SW480 (cell line): Measurements from ENCODE around the gene ZNF571.

Experiments
- DNase-seq: peaks from one replicate; pipeline ENCODE4 v3.0.0-alpha.2; 2016; ENCODE audit warnings: low spot score

Gene ZNF571

DNA sequence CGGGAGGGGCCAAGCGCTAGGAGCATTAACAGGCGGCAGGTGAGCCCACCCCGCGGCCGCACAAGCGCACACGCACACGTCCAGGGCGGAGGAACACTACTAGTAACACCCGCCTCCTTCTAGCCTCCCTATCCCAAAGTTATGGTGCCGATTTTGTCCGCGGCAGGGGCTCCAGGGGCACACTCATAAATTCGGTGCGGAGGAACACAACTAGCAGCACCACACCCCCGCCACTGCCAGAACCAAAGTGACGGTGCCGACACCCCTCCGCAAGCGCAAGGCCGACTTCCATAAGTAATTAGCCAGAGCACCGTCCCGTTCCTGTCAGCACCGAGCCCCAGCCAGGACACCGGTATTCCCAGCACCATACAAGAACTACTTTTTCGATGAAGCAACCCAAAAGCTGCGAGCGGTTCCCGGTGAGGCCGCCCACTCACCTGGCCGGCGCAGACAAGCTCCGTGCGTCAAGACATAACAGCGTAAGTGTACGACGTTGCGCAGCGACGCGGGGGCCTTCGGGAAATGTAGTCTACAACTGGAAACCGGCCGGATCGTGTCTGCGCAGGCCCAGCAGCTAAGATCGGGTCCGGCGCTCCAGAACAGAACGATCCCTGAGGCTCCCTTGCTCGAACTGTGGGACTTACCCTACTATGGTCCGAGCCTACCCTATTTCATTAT is at the start of gene ZNF571, which contains the start of gene ZNF540:
ZNF571 (minus strand) TSS at position 489 of the 678 bp plus-strand sequence. CDS start 8,116 bp downstream, outside the sequence.
ZNF540 (plus strand) TSS at position 573 of the 678 bp plus-strand sequence. CDS start 3,572 bp downstream, outside the sequence.
- DNase-seq, result peak; percentile 98

DNA sequence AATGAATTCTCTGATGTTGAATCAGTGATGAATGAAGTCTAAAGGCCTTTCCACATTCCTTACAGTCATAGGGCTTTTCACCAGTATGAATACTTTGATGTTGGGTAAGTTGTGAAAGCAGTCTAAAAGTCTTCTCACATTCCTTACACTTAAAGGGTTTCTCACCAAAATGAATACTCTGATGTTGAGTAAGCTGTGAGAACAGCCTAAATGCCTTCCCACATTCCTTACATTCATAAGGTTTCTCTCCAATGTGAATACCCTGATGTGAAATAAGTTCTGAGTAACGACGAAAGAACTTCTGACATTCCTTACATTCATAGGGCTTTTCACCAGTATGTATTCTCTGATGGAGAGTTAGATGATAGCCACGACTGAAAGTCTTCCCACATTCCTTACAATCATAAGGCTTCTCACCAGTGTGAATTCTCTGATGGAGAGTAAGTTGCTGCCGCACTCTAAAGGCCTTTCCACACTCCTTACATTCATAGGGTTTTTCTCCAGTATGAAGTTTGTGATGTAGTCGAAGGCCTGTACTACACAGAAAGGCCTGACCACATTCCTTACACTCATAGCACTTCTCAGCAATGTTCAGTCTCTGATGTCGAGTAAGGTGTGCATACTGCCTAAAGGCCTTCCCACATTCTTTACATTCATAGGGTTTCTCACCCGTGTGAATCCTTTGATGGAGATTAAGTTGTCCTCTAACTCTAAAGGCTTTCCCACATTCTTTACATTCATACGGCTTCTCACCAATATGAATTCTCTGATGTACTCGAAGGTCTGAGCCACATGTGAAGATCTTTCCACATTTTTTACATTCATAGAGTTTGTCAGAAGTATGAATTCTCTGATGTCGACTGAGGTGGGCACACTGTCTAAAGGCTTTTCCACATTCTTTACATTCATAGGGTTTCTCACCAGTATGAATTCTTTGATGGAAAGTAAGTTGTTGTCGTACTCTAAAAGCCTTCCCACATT is 40.8 kb upstream of the ZNF571 start:
- no peak for DNase-seq

DNA sequence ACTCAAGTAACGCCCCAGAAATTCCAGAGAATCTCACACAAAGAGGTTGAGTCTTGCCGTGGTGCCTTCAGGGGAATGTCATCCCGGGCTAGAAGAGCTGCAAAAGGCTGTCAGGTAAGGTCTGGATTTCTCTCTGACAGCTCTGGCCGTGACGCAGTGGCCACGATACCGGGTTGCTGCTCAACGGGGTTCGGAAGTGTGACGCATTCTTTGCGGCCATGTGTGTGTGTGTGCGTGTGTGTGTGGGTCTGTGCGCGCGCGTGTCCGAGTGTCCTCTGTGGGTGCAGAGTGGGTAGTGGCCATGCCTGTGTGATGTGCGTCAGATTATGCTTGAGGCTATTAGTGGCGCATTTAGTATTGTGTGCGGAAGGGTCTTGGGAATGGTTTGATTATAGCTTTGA is 390 bp upstream of the ZNF571 start:
- DNase-seq, result no peak

DNA sequence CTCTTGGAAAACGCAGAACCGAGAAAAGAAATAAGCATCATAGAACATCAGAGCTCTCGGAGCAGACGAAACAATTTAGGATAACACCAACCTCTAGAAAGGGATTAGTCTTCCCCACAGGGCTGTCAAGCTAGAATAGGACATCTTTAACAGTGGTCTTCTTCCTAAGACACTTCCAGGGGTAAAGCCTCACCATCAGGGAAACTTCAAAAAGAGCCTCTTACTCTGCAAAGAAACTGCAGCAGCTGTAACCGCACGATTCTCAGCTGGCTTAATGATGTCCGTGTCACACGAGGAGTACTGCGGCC is 642 bp downstream of the ZNF571 start:
- DNase-seq, result no peak

DNA sequence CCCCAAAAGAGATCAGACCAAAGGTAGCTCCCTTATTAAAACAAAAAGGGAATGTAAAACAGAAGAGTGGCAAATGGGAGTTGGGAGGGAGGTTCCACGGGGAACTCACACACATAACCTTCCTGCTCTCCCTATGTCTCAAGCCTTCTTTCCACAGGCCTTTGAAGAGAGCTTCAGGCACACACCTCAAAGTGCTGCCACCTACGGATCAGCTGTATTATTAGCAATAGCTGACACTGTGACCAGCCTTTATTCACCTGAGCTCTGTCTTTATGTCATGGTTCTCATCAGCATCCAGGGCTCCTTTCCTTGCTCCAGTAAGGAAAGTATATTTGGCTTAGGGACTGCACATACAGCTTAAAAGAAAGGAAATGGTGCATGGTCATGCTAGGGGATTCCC is 11.3 kb downstream of the ZNF571 start:
- DNase-seq, result no peak

DNA sequence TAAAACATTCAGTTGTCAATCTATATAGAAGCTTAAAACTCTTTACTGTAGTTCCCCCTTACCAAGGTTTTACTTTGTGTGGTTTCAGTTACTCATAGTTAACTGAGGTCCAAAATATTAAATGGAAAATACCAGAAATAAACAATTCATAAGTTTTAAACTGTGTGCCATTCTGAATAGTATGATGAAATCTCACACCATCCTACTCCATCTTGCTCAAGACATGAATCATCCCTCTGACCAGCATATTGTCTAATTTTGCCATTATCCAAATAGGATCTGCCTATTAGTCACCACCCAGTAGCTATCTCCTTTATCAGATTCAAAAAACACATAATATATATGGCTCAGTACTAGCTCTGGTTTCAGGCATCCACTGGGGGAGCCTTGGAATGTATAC is 22.4 kb downstream of the ZNF571 start:
- no peak for DNase-seq

DNA sequence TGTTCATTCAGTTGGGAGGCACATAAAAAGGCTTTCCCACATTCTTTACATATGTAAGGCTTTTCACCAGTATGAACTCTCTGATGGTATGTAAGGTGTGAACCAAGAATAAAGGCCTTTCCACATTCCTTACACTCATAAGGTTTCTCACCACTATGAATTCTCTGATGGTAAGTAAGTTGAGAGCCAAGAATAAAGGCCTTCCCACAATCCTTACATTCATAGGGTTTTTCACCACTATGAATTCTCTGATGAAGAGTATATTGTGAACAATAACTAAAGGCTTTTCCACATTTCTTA is 29.3 kb downstream of the ZNF571 start:
- DNase-seq, result no peak

DNA sequence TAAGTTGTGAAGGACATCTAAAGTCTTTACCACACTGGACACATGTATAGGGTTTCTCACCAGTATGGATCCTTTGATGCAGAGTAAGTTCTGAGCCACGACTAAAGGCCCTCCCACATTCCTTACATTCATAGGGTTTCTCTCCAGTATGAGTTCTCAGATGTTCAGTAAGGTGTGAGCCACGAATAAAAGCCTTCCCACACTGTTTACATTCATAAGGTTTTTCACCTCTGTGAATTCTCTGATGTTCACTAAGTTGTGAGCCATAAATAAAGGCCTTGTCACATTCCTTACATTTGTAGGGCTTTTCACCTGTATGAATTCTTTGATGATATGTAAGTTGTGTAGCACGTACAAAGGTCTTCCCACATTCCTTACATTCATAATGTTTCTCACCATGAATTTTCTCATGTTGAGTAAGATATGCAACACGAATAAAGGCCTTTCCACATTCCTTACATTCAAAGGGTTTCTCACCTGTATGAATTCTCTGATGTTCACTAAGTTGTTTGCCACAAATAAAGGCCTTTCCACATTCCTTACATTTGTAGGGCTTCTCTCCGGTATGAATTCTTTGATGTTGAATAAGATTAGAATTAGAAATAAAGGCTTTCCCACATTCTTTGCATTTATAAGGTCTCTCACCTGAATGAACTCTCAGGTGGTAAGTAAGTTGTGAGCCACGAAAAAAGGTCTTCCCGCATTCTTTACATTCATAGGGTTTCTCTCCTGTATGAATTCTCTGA is 29.8 kb downstream of the ZNF571 start:
- peak; percentile 13 for DNase-seq

DNA sequence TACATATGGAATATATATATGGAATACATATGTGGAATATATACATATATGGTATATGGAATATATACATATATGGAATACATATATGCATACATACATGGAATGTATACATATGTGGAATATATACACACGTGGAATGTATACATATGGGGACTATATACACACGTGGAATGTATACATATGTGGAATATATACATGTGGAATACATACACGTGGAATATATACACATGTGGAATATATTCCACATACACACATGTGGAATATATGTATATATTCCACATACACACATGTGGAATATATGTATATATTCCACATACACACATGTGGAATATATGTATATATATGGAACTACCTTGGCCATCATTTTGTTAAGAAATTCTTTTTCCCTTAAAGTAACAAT is 31.1 kb downstream of the ZNF571 start:
- no peak for DNase-seq

DNA sequence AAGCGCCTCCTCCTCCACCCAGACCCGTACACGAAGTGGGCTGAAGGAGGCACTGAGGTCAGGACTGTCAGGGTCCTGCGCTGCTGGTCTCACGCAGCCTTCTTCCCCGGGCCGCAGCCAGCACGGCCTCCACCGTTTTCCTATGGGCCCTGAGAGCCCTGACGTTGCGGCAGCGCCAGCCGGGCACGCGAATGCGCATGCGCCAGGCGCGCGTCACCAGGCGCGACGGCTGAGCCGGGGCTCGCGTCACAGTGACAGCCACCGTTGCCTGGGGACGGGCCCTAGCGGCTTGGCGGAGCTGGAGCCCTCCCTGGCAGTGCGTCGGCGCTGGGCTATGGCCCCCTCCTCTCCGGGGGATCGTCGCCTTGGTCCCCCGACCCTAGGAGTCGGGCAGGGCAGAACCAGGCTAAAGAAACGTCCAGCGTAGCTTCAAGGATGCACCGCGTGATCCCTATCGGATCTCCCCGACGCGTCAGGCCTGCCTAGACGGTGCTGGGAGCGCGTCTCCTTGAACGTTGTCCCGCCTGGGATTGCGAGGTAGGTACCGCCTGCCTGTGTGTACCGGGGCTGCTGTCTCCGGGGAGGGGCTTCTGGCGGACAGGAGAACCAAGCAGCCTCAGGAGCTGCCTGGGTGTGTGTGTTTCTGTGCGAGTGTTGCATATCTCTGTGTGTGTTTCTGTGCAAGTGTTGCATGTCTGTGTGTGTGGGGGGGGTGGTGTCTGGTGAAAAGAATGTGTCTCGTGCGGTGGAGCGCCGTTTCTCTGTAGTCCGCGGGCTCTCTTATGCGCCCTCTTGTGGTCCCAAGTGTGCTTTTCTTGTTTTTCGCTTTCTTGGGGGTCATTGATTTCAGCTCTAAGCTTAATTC is 43.2 kb downstream of the ZNF571 start:
- DNase-seq, result no peak

DNA sequence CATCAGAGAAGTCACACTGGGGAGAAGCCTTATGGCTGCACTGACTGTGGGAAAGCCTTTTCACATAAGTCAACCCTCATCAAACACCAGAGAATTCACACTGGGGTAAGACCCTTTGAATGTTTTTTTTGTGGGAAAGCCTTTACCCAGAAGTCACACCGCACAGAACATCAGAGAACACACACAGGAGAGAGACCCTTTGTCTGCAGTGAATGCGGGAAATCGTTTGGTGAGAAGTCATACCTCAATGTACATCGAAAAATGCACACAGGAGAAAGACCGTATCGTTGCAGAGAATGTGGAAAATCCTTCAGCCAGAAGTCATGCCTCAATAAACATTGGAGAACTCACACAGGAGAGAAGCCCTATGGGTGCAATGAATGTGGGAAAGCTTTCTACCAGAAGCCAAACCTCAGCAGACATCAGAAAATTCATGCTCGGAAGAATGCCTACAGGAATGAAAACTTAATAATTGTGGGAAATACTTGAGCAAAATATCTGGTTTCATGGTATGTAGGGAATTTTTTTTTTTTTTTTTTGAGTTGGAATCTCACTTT is 57.1 kb downstream of the ZNF571 start:
- DNase-seq, result no peak

DNA sequence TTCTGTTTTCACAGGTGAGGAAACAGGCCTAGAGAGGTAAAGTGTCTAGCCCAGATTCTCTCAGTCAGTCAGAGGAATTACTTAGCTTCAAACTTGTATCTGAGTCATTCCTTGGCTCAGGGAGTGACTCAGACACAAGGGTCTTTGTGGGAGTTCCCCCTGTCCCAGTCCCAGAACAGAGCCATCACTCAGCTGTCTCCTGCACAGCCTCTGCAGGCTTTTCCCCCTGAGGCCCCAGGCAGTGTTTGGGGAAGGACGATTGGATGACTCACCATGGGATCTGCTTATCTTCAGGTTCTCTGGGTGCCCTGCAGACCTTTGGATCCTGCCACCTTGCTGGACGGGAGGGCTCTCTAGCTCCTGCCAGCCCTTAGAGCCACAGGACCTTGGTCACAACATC is 74.7 kb downstream of the ZNF571 start:
- no peak for DNase-seq
